HEK293 (cell line): Measurements from ENCODE around the gene MEGF6.

ENCODE experiments used
- REPIN1 ChIP-seq: fragments of 450-650 bp; formaldehyde crosslinking; IDR thresholded peaks from 2 replicates; pipeline ENCODE4 v1.5.1; 2017; ENCODE audit warnings: missing biosample characterization, missing genetic modification characterization, low read depth
- ZNF610 ChIP-seq: fragments of 450-650 bp; formaldehyde crosslinking; IDR thresholded peaks from 2 replicates; pipeline ENCODE4 v1.5.1; 2016; ENCODE audit warnings: missing biosample characterization, missing genetic modification characterization, borderline replicate concordance
- ZNF654 ChIP-seq: fragments of 450-650 bp; formaldehyde crosslinking; IDR thresholded peaks from 2 replicates; pipeline ENCODE4 v1.5.1; 2016; ENCODE audit warnings: low read depth, missing biosample characterization, missing genetic modification characterization

- TF ChIP-seq ZNF654 (tag by site-specific recombination) (no peak), REPIN1 (tag by site-specific recombination) (no peak), ZNF610 (no peak)
These were observed 17.6 kb downstream of the MEGF6 start for GRCh38 chr1:3593745-3594144.
